SK-N-DZ (cell line): Measurements from ENCODE around the gene DERL3.

Source experiments
- DNase-seq: peaks from one replicate; pipeline ENCODE4 v3.0.0-alpha.2; 2015; ENCODE audit warnings: low spot score

DERL3 gene

GRCh38 chr22:23804781-23805291 is 34.0 kb downstream of the DERL3 start:
- DNase-seq: no peak

- DNase-seq: no peak
These were observed 35.6 kb downstream of the DERL3 start for GRCh38 chr22:23803001-23803819.

GRCh38 chr22:23801886-23802377 is 36.9 kb downstream of the DERL3 start:
- DNase-seq: no peak

GRCh38 chr22:23801238-23801821 is 37.5 kb downstream of the DERL3 start:
- DNase-seq: no peak

GRCh38 chr22:23800297-23801237 is 38.2 kb downstream of the DERL3 start:
- no peak for DNase-seq

GRCh38 chr22:23796461-23796860 is 42.3 kb downstream of the DERL3 start:
- DNase-seq: no peak

- DNase-seq: no peak
These were observed 45.5 kb downstream of the DERL3 start for GRCh38 chr22:23793326-23793725.

GRCh38 chr22:23791738-23792645 is 46.8 kb downstream of the DERL3 start:
- DNase-seq: no peak

- DNase-seq: no peak
These were observed 47.7 kb downstream of the DERL3 start for GRCh38 chr22:23790819-23791737.

- no peak for DNase-seq
These were observed 49.2 kb downstream of the DERL3 start for GRCh38 chr22:23789638-23790037.

GRCh38 chr22:23789121-23789520 is 49.7 kb downstream of the DERL3 start:
- DNase-seq: no peak

- DNase-seq: no peak
These were observed 50.9 kb downstream of the DERL3 start for GRCh38 chr22:23787910-23788309.

- DNase-seq: no peak
These were observed 51.3 kb downstream of the DERL3 start for GRCh38 chr22:23787600-23787896.

GRCh38 chr22:23786752-23787599 is 51.8 kb downstream of the DERL3 start, which contains the start of gene SMARCB1:
SMARCB1 (plus strand) TSS chr22:23786966; CDS start chr22:23787170, 204 bp downstream.
- DNase-seq: peak; percentile 89

GRCh38 chr22:23786261-23786710 is 52.5 kb downstream of the DERL3 start:
- DNase-seq: no peak
